ENCODE results near the gene MINAR1.

- TF ChIP-seq ZBTB17 (tag by site-specific recombination; IDR thresholded peaks at IDR 0.05) = no peak
- TF ChIP-seq ZNF133 (tag by site-specific recombination; IDR thresholded peaks at IDR 0.05) = no peak
- TF ChIP-seq CTCF (tag by site-specific recombination; IDR thresholded peaks at IDR 0.05) = no peak
- no peak for TF ChIP-seq REST (tag by site-specific recombination; IDR thresholded peaks at IDR 0.05)
- no peak for TF ChIP-seq ZNF518A (tag by site-specific recombination; conservative IDR thresholded peaks at IDR 0.05; ENCODE audit: low read depth)
These were observed 21.9 kb upstream of the MINAR1 start for GRCh38 chr15:79410237-79410636.

All from HEK293 (cell line).